GM19099 (cell line): Measurements from ENCODE around the gene PLXNB2.
A peak's percentile ranks its signal among the peaks of the same experiment; 100 is the strongest.

Source experiments
- POLR2A ChIP-seq: IDR thresholded peaks from 3 replicates; pipeline ENCODE4 v1.6.1; 2011; ENCODE audit warnings: low read depth; ENCODE audit not compliant: insufficient read length; ENCODE audit errors: extremely low read depth

Gene PLXNB2

DNA sequence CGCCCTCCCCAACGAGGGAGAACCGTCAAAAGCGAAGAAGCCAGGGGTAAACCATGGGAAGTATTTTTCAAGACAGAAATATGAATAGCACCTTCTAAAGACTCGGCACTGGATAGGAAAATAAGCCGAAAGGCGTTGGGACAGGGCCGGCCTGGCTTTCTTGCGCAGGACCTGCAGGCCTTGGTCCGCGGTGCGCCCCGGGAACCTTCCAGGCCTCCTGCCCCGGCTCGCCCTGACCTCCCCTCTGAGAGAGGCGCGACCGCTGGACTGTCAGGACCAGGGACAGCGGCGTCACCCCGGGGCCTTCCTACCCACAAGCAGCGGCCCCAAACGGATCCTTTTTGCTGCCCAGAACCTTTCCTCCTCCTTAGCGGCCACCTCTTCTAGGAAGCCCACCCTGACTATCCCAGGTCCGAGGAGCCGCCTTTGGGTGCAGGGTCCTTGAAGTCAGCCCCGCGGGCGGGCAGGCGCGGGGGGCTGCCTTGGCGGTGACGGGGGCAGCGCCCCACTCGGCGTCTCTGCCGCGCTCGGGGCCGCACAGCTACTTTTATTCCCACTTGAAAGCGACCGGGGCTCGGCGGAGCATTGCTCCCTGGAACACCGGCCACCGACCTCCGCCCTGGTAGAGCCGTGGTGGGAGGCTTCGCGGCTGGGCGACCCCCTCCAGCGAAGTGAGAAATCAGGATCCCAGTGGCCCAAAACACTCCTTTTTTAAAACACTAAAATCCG, 36.6 kb downstream of the PLXNB2 start:
- TF ChIP-seq POLR2A, result no peak

DNA sequence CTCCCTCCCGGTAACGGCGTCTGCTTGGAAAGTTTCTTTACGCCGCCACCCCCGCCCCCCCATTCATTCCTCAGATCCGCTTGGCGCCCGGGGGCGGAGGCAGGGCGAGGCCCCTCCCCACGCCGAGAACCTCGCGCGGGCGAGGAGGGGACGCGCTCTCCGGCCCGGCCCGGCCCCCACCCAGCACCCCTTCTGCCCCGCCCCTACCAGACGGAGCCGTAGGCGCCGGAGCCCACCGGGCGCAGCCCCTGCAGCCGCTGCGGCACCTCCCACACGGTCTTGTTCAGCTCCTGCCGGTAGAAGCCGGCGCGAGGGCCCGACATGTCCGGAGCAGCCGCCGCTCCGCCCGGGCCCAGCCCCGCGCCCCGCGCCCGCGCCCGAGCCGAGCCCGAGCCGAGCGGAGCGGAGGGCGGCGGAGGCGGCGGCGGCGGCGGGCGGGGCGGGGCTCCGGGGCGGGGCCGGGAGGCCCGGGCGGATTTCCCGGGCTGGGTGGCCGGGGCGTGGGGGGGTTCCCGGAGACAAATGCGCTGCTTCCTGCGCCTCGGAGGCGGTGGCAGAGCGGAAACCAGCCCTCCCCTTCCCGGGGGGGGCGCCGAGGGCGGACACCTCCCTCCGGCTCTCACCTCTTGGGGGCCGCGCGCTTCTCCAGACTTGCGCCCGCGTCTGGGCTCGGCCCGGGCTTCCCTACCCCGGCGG, 37.3 kb downstream of the PLXNB2 start, which contains the start of gene MAPK11:
Gene MAPK11, minus strand, starts transcription at position 411 of the 696 bp plus-strand sequence. Its CDS starts 88 bp downstream, at position 323.
- TF ChIP-seq POLR2A, result no peak

DNA sequence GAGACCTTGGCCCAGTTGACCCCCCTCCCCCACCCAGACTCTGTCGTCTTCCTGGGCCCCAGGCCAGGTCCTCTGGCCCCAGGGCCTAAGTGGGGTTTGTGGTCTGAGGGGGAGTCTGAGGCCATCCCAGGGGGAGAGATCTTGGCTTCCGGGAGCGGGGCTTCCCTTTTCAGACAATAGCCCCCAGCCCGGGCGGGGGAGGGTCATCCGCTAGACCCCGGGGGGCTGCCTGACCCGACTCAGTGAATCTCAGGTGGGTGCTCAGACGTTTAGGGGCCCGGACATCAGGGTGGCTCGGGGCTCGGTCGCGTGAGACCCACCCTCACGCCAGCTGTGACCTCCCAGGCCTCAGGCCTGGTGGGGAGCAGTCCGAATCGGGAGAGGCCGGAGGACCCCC, 37.9 kb downstream of the PLXNB2 start:
- no peak for TF ChIP-seq POLR2A

DNA sequence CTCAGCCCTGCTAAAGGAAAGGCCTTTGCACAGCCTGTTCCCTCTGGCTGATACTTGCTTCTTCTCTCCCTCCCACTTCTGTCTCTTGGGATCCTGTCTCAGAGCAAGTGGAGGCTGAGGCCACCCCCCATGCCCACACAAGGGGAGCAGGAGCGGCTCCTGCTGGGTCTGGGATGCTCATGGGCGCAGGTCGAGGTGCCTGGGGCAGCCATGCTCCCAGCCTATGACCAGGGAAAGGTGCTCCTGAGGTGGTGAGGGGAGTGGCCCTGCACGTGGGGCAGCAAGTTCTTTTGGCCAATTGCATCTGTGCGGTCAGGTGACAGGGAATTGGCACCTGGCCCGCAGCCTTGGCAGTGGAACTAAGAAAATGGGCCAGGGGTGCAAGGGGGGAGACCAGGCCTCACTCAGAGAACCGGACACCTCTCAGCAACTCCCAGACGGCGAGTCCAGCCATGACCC, 38.8 kb downstream of the PLXNB2 start:
- no peak for TF ChIP-seq POLR2A

DNA sequence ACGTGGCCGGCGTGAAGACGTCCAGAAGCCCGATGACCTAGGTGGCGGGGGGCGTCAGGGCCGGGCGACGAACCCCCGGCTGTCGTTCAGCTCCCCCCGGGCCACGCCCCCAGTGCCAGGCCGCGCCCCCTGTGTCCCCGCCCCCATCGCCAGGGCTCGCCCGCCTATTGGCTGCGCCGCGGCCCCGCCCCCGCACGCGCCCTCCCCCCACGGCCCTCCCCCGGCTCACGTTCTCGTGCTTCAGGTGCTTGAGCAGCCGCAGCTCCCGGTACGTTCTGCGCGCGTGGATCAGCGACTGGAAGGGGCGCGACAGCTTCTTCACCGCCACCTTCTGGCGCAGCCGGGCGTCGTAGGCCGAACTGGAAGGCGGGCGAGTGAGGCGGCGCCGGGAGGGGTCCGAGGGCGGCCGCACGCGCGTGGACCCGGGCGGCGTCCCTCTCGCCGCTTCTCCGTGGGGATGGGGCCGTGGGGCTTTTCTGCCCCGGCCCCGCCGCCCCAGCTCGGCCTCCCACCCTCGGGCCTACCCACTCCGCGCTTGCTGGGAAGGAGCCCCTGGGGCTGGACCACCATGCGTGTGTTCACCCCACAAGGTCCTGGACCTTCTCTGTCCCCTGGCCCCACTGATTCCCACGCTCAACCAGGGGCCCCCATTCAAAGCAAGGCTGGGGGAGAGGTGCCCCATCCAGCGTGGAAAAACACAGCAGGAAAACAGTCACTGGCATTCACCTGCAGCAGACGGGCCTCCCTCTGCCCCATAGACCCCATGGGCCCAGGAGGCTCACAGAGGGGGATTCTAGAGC, 39.7 kb downstream of the PLXNB2 start:
- TF ChIP-seq POLR2A, result no peak

DNA sequence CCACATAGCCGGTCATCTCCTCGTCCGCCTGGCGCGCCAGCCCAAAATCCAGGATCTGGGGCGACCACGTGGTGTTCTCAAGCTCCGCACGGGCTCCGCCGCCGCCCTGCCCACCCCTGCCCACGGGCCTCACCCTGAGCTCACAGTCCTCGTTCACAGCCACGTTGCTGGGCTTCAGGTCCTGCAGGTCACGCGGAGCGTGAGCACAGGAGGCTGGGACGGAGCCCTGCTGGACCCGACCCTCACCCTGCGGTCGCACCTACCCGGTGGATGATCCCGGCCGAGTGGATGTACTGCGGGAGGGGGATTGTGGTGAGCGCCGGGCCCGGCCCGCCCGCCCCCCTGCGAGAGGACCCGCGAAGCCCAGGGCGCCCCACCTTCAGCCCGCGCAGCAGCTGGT, 40.5 kb downstream of the PLXNB2 start:
- TF ChIP-seq POLR2A, result no peak

DNA sequence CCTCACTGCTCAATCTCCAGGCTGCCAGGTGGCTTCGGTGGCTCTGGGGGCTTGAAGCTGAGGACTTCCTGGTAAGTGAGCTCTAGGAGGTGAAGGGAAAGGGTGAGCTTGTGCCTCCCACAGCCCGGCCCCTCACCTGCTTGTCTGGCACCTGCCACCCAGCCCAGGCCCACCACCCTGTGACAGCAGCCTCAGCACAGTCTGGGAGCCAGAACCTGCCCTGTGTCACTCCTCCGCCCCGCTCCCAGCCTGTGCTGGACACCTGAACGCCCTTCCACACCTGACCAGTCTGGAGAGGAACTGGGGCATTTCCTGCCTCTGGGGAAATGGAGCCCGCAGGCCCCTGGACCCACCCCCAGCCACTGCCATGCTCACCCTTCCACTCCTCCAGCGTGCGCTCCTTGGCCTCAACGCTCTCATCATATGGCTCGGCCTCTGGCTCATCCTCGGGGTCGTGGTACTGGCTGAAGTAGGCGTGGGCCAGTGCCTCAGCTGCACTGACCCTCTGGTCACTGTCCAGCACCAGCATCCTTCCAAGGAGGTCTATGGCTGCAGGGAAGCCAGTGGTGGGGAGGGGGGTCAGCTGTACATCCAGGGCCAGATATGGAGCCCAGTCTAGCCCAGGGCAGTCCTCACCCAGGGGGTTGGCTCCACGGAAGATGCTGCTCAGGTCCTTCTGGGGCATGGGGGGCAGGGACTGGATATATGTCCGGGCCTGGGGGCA, 42.3 kb downstream of the PLXNB2 start:
- no peak for TF ChIP-seq POLR2A

DNA sequence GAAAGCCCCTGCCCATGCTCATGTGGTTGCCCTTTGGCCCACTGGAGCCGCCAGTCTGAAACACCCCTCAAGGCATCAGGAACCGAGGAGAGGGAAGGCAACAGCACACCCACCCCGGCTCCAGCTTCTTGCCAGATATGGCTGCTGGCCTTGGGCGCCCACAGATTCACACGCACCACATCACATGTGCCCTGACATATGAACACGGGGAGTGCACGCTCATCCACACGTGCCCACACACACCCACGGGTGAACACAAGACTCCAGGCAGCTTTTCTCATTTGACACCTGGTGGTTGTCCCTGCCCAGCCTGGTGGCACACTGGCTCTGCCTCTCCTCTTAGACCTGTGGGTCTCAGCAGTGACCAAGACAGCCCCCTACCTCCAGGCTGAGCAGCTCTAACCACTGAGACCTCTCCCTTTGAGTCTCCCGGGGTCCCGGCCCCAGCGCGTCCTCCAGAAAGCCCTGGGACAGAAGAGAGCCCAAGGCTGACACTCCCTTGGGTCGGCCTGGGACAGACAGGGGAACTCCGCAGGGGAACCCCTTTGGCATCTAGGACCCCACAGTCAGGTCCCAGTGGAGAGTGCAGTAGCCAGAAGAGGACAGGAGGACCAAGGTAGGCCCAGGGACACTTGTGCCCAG, 43.2 kb downstream of the PLXNB2 start:
- TF ChIP-seq POLR2A, result no peak

DNA sequence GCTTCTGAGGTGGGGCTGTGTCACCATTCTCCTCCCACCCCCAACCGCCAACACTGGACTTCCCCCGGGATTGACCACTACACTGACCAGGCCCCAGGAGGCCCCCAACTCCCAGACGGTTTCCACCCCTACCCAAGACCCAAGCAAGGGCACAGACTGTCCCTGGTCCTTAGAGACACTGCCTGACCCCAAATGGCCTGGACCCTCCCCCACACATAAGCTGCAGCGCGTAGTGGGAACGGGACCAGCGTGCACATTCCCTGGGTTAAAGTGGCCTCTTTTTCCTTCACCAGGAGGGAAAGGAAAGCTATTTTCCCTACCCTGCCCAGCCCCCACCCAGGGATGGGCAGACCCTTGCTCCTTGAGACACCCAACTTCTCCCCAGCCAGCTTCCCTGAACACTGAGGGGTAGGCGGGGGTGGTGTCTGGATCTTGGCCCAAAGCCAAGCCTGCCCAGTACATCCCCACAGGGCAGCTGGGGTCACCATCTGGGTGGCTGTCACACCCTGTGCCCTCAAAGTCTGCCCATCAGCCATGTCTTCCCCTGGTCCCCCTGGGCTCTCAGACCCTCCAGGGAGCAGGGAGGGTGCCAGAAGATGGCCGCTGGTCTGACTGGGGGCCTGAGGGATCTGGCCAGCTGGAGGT, 44.4 kb downstream of the PLXNB2 start:
- no peak for TF ChIP-seq POLR2A

DNA sequence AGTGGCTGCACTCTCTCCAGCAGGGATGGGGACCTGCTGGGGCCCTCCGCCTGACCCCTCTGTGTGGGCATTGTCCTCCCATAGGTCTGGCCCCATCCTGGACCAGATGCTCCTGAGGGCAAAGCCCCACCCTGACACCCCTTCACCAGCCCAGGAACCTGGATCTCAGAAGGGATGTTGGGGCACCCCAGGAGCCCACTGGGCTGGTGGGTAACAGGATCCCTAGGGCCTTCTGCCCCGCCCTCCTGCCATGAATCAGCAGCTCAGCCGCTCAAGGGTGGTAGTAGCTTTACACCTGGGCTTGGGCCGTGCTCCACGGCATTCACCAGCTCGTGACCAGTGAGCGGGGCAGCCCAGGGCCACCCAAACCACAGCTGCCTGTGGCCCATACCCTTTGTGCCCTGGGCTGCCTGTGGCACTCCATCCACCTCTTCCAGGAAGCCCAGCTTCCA, 45.0 kb downstream of the PLXNB2 start:
- TF ChIP-seq POLR2A, result no peak

DNA sequence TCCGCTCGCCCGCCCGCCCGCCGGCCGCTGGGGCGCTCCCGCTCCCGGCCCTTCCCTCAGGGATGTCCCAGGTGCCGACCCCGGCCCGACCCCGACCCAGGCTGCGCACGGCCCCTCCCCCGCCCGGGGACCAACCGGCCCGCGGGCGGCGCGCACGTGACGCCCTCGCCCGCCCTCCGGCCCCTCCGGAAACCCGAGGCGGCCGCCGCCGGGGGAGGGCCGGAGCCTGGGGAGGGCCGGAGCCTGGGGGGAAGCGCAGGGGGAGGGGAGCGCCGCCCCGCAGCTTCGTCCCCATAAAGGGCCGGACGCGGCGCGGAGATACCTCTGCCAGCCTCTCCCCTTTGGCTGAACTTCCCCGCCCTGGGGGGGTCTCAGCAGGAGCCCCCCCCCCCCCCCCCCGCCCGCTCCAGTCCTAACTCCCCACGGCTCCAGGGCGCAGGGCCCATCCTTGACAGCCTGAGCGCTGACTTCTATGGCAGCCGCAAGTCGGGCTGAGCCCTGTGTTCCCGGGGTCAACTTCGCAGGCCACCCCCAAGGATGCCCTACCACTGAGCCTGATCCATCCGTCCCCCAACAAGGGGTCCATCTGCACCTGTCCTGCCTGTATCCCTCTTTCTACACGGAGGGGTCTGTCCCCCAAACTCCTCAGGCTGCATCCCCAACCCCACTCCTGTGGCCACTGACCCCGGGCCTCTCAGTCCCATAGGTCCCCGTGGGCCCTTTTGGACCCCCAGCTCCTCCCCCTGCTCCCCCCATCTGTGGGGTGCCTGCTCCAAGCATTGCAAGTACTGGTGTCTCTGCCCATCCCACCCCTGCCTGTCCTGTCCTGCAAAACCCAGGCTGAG, 45.6 kb downstream of the PLXNB2 start, which contains the start of gene MAPK12:
Gene MAPK12, minus strand, starts transcription at position 69 of the 845 bp plus-strand sequence. CDS start 174 bp downstream, outside the sequence.
- TF ChIP-seq POLR2A, result peak; percentile 18

DNA sequence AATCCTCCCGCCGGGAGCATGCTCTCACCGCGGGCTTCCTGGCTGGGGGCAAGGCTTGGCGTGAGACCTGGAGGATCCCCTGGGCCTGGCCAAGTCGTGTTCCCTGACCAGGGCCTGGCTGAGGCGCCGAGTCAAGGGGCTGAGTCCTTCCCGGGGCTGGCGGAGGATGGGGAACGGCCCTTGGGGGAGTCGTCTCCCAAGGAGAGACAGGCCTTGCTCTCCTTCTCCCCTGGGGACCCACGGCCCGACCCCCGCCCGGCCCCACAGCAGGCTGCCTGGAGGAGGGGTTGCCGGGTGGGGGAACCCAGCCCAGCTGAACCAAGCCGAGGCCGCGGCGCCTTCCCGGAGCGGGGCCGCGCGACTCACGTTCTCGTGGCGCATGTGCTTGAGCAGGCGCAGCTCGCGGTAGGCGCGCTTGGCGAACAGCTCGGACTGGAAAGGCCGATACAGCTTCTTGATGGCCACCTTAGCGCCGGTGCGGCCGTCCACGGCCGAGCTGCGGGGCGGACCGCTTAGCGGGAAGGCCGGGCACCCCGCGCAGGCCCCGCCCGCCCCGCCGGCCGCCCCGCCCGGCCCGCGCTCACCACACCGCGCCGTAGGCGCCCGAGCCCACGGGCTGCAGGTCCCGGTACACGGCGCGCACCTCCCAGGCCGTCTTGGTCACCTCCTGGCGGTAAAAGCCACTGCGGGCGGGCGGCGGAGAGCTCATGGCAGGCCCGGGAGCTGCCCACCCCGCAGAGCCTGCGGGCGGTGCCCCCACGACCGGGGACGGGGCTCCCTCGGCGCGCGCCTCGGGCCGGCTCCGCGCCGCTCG, 46.4 kb downstream of the PLXNB2 start:
- peak; percentile 17 for TF ChIP-seq POLR2A
